OCI-LY7 (cell line): ENCODE measurements around the gene LMX1B. TPM values are rescaled to one million over a fixed set of nuclear protein-coding genes. Genes with fewer than 3 reads are reported as not detected.
A peak's percentile ranks its signal among the peaks of the same experiment; 100 is the strongest.

ENCODE experiments used
- BruUV-seq: library from RNA; stranded (reverse); fragments of 400-500 nt; replicated peaks from 2 replicates; lab custom pipeline; 2021; lab: Mats Ljungman, UMichigan
- CTCF ChIA-PET: fragments of 300-600 bp; sonication (Branson Sonifier 250); formaldehyde crosslinking; loops from one replicate; lab custom pipeline; 2022; ENCODE audit warnings: antibody characterized with exemption; ENCODE audit not compliant: unreplicated experiment; lab: Charles Lee
- POLR2A ChIA-PET: fragments of 300-600 bp; sonication (Branson Sonifier 250); formaldehyde crosslinking; loops from one replicate; lab custom pipeline; 2022; ENCODE audit warnings: antibody characterized with exemption; lab: Charles Lee
- DNase-seq: peaks from one replicate; pipeline ENCODE4 v3.0.0-alpha.2; 2015; ENCODE audit warnings: low spot score
- H2AFZ ChIP-seq: fragments of 200-600 bp; sonication (generic), shearing (Covaris generic); 2 replicates; pipeline ENCODE4 v1.6.1; 2014; ENCODE audit warnings: mild to moderate bottlenecking, antibody characterized with exemption, low read length, moderate library complexity
- H3K27ac ChIP-seq: fragments of 200-600 bp; sonication (generic); 2 replicates; pipeline ENCODE4 v1.5.1; 2014; ENCODE audit warnings: mixed run types, low read depth, mild to moderate bottlenecking, moderate library complexity, low read length, inconsistent platforms; ENCODE audit not compliant: poor library complexity, severe bottlenecking
- H3K36me3 ChIP-seq: fragments of 200-600 bp; sonication (generic); 2 replicates; pipeline ENCODE4 v1.6.1; 2014; ENCODE audit warnings: mild to moderate bottlenecking, antibody characterized with exemption, low read length, moderate library complexity, mixed read lengths; ENCODE audit not compliant: insufficient read depth
- H3K4me1 ChIP-seq: fragments of 200-600 bp; sonication (generic); 2 replicates; pipeline ENCODE4 v1.5.1; 2014; ENCODE audit warnings: mild to moderate bottlenecking, low read length; ENCODE audit not compliant: insufficient read depth, poor library complexity, severe bottlenecking
- H3K4me2 ChIP-seq: fragments of 200-600 bp; sonication (generic); 2 replicates; pipeline ENCODE4 v1.6.1; 2014; ENCODE audit warnings: mild to moderate bottlenecking, low read length
- H3K4me3 ChIP-seq: fragments of 200-600 bp; sonication (generic); 2 replicates; pipeline ENCODE4 v1.5.1; 2014; ENCODE audit warnings: mild to moderate bottlenecking, low read depth, low read length; ENCODE audit not compliant: poor library complexity, severe bottlenecking
- H3K79me2 ChIP-seq: fragments of 200-600 bp; sonication (generic); 2 replicates; pipeline ENCODE4 v1.6.1; 2016; ENCODE audit warnings: low read depth, mild to moderate bottlenecking, low read length, moderate library complexity, mixed read lengths; ENCODE audit not compliant: insufficient read depth
- H3K9me2 ChIP-seq: fragments of 200-600 bp; sonication (generic); 2 replicates; pipeline ENCODE4 v1.6.1; 2016; ENCODE audit warnings: mild to moderate bottlenecking, low read length, mixed read lengths; ENCODE audit not compliant: insufficient read depth
- H3K9me3 ChIP-seq: fragments of 200-600 bp; sonication (generic); 2 replicates; pipeline ENCODE4 v1.6.1; 2014; ENCODE audit warnings: mild to moderate bottlenecking, mixed run types, low read length, mixed read lengths
- H4K20me1 ChIP-seq: fragments of 200-600 bp; sonication (generic); 2 replicates; pipeline ENCODE4 v1.6.1; 2014; ENCODE audit warnings: mild to moderate bottlenecking, antibody characterized with exemption, low read length, moderate library complexity, mixed read lengths; ENCODE audit not compliant: insufficient read depth
- CTCF ChIP-seq: fragments of 200-600 bp; sonication (generic); conservative IDR thresholded peaks from 2 replicates; pipeline ENCODE4 v1.5.1; 2014; ENCODE audit warnings: mild to moderate bottlenecking, antibody characterized with exemption, low read length, moderate library complexity, mixed read lengths
- EZH2phosphoT487 ChIP-seq: fragments of 200-600 bp; sonication (generic); IDR thresholded peaks from 2 replicates; pipeline ENCODE4 v1.6.1; 2018; ENCODE audit warnings: low read depth, borderline replicate concordance, mild to moderate bottlenecking, mixed run types, antibody characterized with exemption, low read length, moderate library complexity, mixed read lengths
- intact Hi-C: fragments of 100-400 bp; cut with micrococcal nuclease; formaldehyde crosslinking; loops from one replicate; pipeline ENCODE4 v1.10.0; 2022; ENCODE audit not compliant: unreplicated experiment
- total RNA-seq, 2 experiments: library from RNA; depleted of rRNA in 1 of 2; stranded (reverse); fragments of >200 nt in 1 of 2; shearing (Covaris generic) in 1 of 2; gene quantifications; 2 replicates each; pipeline ENCODE4 v1.2.3, GENCODE V29; 2014 to 2022

The LMX1B gene
- total RNA-seq, 2 experiments from 2014 or later = not detected

GRCh38 chr9:126564716-126565115 lies 49.0 kb upstream of the LMX1B start:
- Histone ChIP-seq H3K27ac (no peak overlapping the region), H3K79me2 (no peaks in the 10 kb centered on the region), H3K9me3 (no peaks in the 10 kb centered on the region), H3K4me2 (no peak overlapping the region), H3K4me1 (no peaks in the 10 kb centered on the region), H3K36me3 (no peaks in the 10 kb centered on the region), H4K20me1 (no peaks in the 10 kb centered on the region), H2AFZ (no peak overlapping the region), H3K4me3 (no peak overlapping the region), H3K9me2 (no peaks in the 10 kb centered on the region)
- intact Hi-C loops = no loop called here
- TF ChIP-seq EZH2phosphoT487 (no peak), CTCF (peak; percentile 51)
- POLR2A ChIA-PET = interaction anchor here (0.6 kb wide), 1 partner anchor 1878 kb away, joined by 3 read pairs; no protein-coding TSS in a partner anchor
- CTCF ChIA-PET = no interaction called here
- DNase-seq = no peak
- no TSS peak for BruUV-seq

- H3K79me2 ChIP-seq = no peaks in the 10 kb centered on the region
- no TSS peak for BruUV-seq
- no peaks in the 10 kb centered on the region for H3K9me3 ChIP-seq
- no peak overlapping the region for H3K4me2 ChIP-seq
- H3K9me2 ChIP-seq = no peaks in the 10 kb centered on the region
- no peak for DNase-seq
- ChIA-PET POLR2A (no interaction called here), CTCF (no interaction called here)
- intact Hi-C loops = no loop called here
- H3K4me3 ChIP-seq = no peak overlapping the region
- H4K20me1 ChIP-seq = no peaks in the 10 kb centered on the region
- no peaks in the 10 kb centered on the region for H3K4me1 ChIP-seq
- no peak overlapping the region for H3K27ac ChIP-seq
- no peaks in the 10 kb centered on the region for H3K36me3 ChIP-seq
- no peak overlapping the region for H2AFZ ChIP-seq
- TF ChIP-seq CTCF (no peak), EZH2phosphoT487 (no peak)
Observed at GRCh38 chr9:126565336-126566128, 48.2 kb upstream of the LMX1B start.

GRCh38 chr9:126569036-126569435 lies 44.7 kb upstream of the LMX1B start:
- TF ChIP-seq CTCF = no peak
- TF ChIP-seq EZH2phosphoT487 = no peak
- CTCF ChIA-PET = no interaction called here

More at GRCh38 chr9:126569036-126569435, 44.7 kb upstream of the LMX1B start:
- Histone ChIP-seq H3K79me2 (no peaks in the 10 kb centered on the region), H2AFZ (no peak overlapping the region), H3K4me3 (no peak overlapping the region), H3K4me2 (no peak overlapping the region), H3K27ac (no peak overlapping the region), H3K4me1 (no peaks in the 10 kb centered on the region), H3K9me2 (no peaks in the 10 kb centered on the region), H4K20me1 (no peaks in the 10 kb centered on the region), H3K9me3 (no peaks in the 10 kb centered on the region), H3K36me3 (no peaks in the 10 kb centered on the region)
- DNase-seq = no peak
- BruUV-seq = no TSS peak
- intact Hi-C loops = no loop called here
- POLR2A ChIA-PET = no interaction called here
